GM12872 (cell line): Measurements from ENCODE around the gene SOX6.

Experiments used
- CTCF ChIP-seq: IDR thresholded peaks from 3 replicates; pipeline ENCODE4 v1.5.1; 2011; ENCODE audit warnings: low read depth, mild to moderate bottlenecking, low read length, moderate library complexity; ENCODE audit not compliant: insufficient read depth

The SOX6 gene

DNA sequence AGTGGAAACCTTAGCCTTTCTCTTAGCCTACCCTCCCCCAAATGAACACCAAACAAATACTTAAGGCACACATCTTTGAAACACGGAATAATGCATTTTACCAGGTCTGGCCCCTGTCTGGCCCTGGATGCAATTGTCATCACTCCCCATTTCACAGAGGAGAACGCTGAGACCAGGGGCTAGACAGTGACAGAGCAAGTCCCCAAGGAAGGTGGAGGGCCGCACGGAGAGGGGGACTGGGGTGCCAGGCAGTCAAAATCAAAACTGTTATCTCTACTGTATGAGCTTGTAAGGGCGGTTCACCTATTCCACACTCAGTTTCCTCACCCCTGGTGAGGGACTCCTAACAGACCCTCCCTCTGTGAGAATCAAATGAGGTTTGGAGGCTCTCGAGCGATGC, 414.2 kb downstream of the SOX6 start:
- no peak for TF ChIP-seq CTCF

DNA sequence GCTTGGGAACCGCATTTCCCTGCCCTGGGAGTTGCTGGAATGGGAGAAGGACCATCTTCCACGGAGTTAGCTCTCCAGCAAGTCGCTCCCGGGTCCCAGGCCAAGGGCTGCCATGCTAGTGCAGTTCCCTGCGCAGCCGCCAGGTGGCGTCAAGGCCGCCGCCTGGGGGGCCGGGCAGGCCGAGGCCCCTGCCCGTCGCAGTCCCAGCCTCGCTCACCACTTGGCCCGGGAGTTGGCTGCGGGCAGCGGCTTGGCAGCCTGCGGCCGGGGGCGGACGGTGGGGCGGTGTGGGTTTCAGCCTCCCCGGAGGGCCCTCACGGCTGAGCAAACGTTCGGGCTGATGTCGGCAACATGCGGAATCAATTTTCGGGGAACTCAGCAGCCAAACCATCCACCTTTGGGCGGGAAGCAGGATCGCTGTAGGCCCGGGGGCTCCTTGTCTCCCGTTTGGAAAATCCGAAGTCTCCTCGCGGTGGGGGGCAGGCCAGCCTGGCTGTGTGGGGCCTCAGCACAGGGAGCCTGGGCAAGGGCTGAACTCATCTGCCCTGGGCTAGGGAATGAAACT, 415.1 kb downstream of the SOX6 start:
- peak; percentile 96 for TF ChIP-seq CTCF

- no peak for TF ChIP-seq CTCF
These were observed 415.7 kb downstream of the SOX6 start for GRCh38 chr11:15940462-15941205.

DNA sequence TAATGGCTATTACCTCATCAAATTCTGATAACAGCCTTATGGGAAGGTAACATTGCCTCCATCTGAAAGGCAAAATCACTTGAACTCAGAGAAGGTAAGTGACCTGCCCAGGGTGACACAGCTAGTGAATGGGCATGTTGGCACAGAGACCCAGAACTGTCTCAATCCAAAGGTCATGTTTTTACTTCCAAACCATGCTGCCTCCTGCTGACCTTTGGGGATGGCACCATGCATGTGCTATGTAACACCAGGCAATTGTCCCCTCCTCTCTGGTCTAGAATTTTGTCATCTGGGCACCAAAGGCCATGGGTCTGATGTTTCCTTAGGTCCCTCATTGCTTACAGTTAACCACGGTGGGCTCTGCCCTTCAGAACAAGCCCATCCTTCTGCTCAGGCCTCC, 417.4 kb downstream of the SOX6 start:
- no peak for TF ChIP-seq CTCF

DNA sequence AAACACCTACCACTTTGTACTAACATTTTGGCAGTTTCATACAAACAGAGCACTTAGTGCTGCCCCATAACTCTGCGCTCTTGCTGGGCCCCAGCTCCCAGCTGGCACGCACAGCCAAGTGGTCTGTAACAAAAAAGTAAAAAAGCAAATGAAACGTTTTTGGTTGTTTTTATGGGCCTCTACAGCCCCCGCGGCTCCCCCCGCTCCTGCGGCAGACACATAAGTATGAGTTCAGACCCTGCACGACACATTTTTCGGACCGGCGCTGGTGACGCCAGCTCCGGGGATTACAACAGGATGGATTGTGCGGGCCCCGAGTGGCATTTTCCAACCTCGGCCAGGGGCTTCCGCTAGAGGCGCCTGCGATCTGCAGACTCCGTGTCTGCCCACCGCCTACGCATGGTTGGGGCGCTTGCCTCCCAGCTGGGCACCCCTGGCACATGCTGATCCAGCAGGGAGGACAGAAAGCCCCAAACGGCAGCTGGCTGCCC, 418.2 kb downstream of the SOX6 start:
- no peak for TF ChIP-seq CTCF

GRCh38 chr11:15937601-15938120, 418.7 kb downstream of the SOX6 start:
- no peak for TF ChIP-seq CTCF

DNA sequence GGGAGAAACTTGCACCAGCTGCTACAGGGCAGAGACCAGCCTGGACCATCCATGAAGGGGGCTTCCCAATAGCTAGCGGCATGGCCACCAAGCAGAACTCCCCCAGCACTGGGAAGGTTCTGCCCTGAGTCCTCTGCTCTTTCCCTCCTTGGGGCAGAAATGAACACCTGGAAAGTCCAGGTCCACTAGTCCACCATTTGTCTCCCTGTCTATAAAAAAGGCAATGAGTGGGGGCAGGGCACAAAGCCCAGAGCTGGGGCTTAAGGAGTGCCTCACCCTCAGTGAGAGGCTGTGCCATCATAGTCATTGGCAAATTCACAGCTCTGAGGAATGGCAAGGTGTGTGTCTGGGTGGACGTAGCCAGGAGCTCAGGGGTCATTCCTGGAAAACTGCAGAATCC, 420.3 kb downstream of the SOX6 start:
- TF ChIP-seq CTCF, result no peak
